ENCODE measurements around the gene CATSPER1. TPM values are rescaled to one million over a fixed set of nuclear protein-coding genes. Genes with fewer than 3 reads are reported as not detected.

The CATSPER1 gene
- total and polyA plus RNA-seq, 8 donors, result 0.24 to 2.6 (median 1.2) TPM; not detected in 5

DNA sequence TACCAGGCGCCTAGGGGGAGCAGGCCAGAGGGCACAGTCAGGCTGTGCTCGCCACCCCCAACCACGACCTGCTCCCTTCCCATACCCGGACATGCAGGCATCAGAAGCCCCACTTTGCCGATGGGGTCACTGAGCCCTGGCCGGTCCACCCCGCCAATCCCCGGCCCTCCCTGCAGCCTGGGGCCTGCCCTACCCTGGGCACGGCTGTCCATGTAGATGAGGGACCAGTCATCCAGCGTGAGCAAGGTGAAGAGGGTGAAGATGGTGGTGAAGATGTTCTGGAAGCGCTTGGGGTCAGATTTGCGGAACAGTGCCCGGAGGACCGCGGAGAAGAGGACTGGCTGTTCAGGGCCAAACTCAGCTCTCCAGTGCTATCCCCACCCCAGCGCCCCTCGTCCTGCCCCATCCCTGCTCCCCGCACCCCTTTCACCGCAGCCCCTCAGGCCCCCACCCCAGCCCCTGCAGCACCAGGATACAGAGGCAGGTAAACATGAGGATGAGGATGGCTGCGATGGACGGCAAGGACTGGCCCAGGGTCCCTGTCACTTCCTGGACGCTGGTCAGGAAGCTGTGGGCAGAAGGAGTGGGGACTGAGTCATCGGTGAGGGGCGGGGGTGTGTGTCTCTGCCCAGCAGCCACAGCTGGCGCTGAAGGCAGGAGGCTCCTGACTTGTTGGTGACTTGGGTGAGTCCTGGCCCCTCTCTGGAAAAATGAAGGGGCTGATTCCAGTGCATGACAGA is 5.5 kb downstream of the CATSPER1 start:
- H3K4me1 ChIP-seq, result peaks cover 6 to 28% of the 10 kb centered on the region in 2 donors
- no peaks in the 10 kb centered on the region for H3K36me3 ChIP-seq
- peak overlapping the region in 1 of 2 donors; percentile 21 for H3K4me3 ChIP-seq
- H3K27ac ChIP-seq, result peak overlapping the region in 1 of 2 donors; percentile 23
- H3K9me3 ChIP-seq, result no peaks in the 10 kb centered on the region
- peaks cover 0 to 16% of the 10 kb centered on the region in 2 donors for H3K27me3 ChIP-seq
- TF ChIP-seq CTCF (IDR thresholded peaks at IDR 0.05), result no peak
- intact Hi-C loops (cut with DNase I), result no loop called here
- DNase-seq (peak in 2 of 4 donors; percentile 76 to 92), ATAC-seq (peak; percentile 67)

- intact Hi-C loops (cut with DNase I), result no loop called here
- ATAC-seq (no peak), DNase-seq (no peak)
- H3K27ac ChIP-seq, result no peak overlapping the region
- no peaks in the 10 kb centered on the region for H3K9me3 ChIP-seq
- peak overlapping the region in 1 of 2 donors; percentile 21 for H3K4me3 ChIP-seq
- peaks cover 6 to 28% of the 10 kb centered on the region in 2 donors for H3K4me1 ChIP-seq
- no peaks in the 10 kb centered on the region for H3K36me3 ChIP-seq
- no peak for TF ChIP-seq CTCF (IDR thresholded peaks at IDR 0.05)
- peaks cover 0 to 16% of the 10 kb centered on the region in 2 donors for H3K27me3 ChIP-seq
These were observed 6.1 kb downstream of the CATSPER1 start for GRCh38 chr11:66020212-66020611.

DNA sequence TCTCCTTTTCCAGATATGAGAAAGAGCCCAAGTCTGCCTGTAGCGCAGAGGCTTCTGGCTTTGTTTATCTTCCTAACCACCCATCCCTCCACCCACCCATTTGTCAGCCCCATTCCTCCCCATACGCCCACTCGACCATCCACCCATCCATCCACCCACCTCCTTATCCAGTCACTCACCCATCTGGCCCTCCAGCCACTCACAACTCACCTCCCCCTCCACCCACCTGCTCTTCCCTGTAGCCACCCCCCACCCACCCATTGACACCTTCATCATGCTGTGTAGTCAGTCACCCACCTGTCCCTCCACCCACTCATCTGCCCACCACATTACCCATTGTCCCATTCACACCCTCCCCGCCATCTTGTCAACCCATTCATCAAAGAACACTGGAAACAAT is 9.0 kb downstream of the CATSPER1 start:
- ATAC-seq (no peak), DNase-seq (peak in 1 of 4 donors; percentile 2)
- H3K27me3 ChIP-seq, result peaks cover under 1 to 17% of the 10 kb centered on the region in 2 donors
- no peak overlapping the region for H3K27ac ChIP-seq
- intact Hi-C loops (cut with DNase I), result no loop called here
- H3K9me3 ChIP-seq, result no peaks in the 10 kb centered on the region
- no peak for TF ChIP-seq CTCF (IDR thresholded peaks at IDR 0.05)
- no peak overlapping the region for H3K4me3 ChIP-seq
- H3K36me3 ChIP-seq, result no peaks in the 10 kb centered on the region
- peaks cover 3 to 31% of the 10 kb centered on the region in 2 donors for H3K4me1 ChIP-seq

DNA sequence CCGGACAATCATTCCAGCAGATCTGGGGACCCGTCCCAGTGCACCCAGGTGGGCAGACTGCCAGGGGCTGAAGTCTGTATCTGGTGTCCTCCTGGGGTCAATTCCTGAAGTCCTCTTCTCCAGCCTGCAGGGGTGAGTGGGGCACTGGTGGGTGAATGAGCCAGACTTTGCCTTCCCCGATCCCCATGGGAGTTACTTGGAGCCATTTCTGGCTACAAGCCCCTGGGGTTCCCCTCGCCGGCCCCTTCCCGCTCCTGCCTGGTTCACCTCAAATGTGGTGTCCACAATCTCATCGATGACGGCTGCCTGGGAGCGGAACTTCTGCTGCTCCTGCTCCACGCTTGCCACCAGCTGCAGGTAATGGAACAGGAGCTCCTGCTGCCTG is 9.5 kb downstream of the CATSPER1 start:
- Histone ChIP-seq H3K9me3 (no peaks in the 10 kb centered on the region), H3K27me3 (peaks cover 6 to 22% of the 10 kb centered on the region in 2 donors), H3K36me3 (no peaks in the 10 kb centered on the region), H3K4me1 (peaks cover 0 to 31% of the 10 kb centered on the region in 2 donors), H3K27ac (no peak overlapping the region), H3K4me3 (no peak overlapping the region)
- intact Hi-C loops (cut with DNase I), result no loop called here
- TF ChIP-seq CTCF (IDR thresholded peaks at IDR 0.05), result no peak
- no peak for ATAC-seq
- peak in 1 of 4 donors; percentile 45 for DNase-seq

DNA sequence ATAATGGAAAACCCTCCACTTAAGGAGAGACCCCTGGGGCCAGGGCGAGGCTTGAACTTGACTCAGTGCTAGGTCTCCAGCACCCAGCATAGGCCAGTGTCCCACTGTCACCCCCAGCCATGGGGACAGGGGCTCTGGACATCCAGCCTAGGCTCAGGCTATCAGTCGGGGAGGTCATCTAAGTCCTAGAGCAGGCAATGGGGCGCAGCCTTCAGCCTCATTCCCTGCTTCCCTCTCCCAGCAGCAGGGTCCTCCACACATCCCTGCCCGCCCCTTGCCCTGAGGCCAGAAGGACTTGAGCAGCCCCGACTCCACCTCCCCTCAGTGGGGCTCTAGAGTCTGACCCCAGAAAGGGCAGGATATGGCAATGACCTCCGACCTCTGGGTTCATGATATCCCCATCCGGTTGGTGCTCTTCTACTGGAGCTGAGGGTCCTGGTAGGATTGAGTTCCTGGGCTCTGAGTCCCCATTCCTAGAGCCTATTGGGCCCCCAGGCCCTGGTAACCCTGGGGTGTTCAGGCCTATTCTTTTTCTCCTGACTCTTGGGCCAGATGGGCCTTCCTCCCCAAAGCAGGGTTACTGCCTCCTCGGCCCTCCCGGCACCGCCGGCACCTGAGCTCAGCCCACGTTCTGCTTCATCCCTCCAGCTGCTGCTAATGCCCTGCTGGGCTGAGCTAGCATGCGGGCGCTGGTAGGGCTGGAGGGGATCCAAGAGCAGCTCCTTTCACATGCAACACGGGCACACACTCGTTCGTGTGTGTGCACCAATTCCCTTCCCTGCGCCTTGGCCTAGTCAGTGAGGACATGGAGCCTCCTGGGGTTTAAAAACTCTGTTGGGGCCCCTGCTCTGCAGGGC is 10.1 kb downstream of the CATSPER1 start:
- DNase-seq (peak in 1 of 4 donors; percentile 65), ATAC-seq (no peak)
- Histone ChIP-seq H3K4me1 (peaks cover 0 to 28% of the 10 kb centered on the region in 2 donors), H3K9me3 (no peaks in the 10 kb centered on the region), H3K27ac (no peak overlapping the region), H3K36me3 (no peaks in the 10 kb centered on the region), H3K4me3 (no peak overlapping the region), H3K27me3 (peaks cover 10 to 28% of the 10 kb centered on the region in 2 donors)
- TF ChIP-seq CTCF (IDR thresholded peaks at IDR 0.05), result no peak
- intact Hi-C loops (cut with DNase I), result no loop called here
